GM12864 (cell line): Measurements from ENCODE around the gene RCSD1.

Source experiments
- DNase-seq: peaks from one replicate; pipeline ENCODE4 v3.0.0-alpha.2; 2011; ENCODE audit warnings: low read depth
- H3K4me3 ChIP-seq: 2 replicates; pipeline ENCODE4 v1.5.1; 2011; ENCODE audit warnings: mild to moderate bottlenecking, low read depth, low read length, control low read depth
- CTCF ChIP-seq: IDR thresholded peaks from 2 replicates; pipeline ENCODE4 v1.5.1; 2011; ENCODE audit warnings: low read depth, mild to moderate bottlenecking, moderate library complexity, low read length, control low read depth, inconsistent platforms; ENCODE audit errors: missing control alignments

RCSD1 gene

GRCh38 chr1:167693425-167694045 lies 63.5 kb downstream of the RCSD1 start:
- no peak overlapping the region for H3K4me3 ChIP-seq
- TF ChIP-seq CTCF, result no peak
- no peak for DNase-seq

GRCh38 chr1:167694691-167695090 lies 64.7 kb downstream of the RCSD1 start:
- no peak for TF ChIP-seq CTCF
- DNase-seq, result no peak
- H3K4me3 ChIP-seq, result no peak overlapping the region

GRCh38 chr1:167695147-167695546 lies 65.1 kb downstream of the RCSD1 start:
- H3K4me3 ChIP-seq, result no peak overlapping the region
- TF ChIP-seq CTCF, result no peak
- DNase-seq, result no peak

GRCh38 chr1:167695756-167696561 lies 65.9 kb downstream of the RCSD1 start:
- no peak overlapping the region for H3K4me3 ChIP-seq
- TF ChIP-seq CTCF, result no peak
- DNase-seq, result no peak

- H3K4me3 ChIP-seq, result no peak overlapping the region
- TF ChIP-seq CTCF, result no peak
- no peak for DNase-seq
Measured at GRCh38 chr1:167697667-167698141, 67.7 kb downstream of the RCSD1 start.

- H3K4me3 ChIP-seq, result no peak overlapping the region
- no peak for TF ChIP-seq CTCF
- DNase-seq, result no peak
Measured at GRCh38 chr1:167698313-167698712, 68.3 kb downstream of the RCSD1 start.
